IMR-90 (cell line): ENCODE data around the gene CNNM1. TPM values are rescaled to one million over a fixed set of nuclear protein-coding genes. Genes with fewer than 3 reads are reported as not detected.
A peak's percentile ranks its signal among the peaks of the same experiment; 100 is the strongest.

ENCODE experiments used
- ATAC-seq: fragments of 200-7000 bp; cut with Tn5 transposase; 2 replicates; pipeline ENCODE4 v1.9.1; 2020; ENCODE audit warnings: low read depth, mild to moderate bottlenecking, moderate library complexity
- BruUV-seq: library from RNA; stranded (reverse); fragments of 400-500 nt; replicated peaks from 2 replicates; lab custom pipeline; 2021; lab: Mats Ljungman, UMichigan
- CTCF ChIA-PET: fragments of 300-600 bp; formaldehyde crosslinking; extraction: SDS; loops from one replicate; lab custom pipeline; 2021; ENCODE audit warnings: antibody characterized with exemption; lab: Yijun Ruan, JAX
- POLR2A ChIA-PET: fragments of 300-600 bp; sonication (Branson Sonifier 250); formaldehyde crosslinking; loops from one replicate; lab custom pipeline; 2022; ENCODE audit warnings: antibody characterized with exemption; ENCODE audit not compliant: unreplicated experiment; lab: Charles Lee
- DNase-seq: peaks from one replicate; pipeline ENCODE4 v3.0.0; 2013
- H2AFZ ChIP-seq: replicated peaks from 2 replicates; pipeline ENCODE3; 2013; ENCODE audit warnings: low read length, mild to moderate bottlenecking; ENCODE audit not compliant: poor library complexity
- H2AK5ac ChIP-seq: 2 replicates; pipeline ENCODE4 v1.6.1; 2013; ENCODE audit warnings: low read depth, low read length, inconsistent platforms
- H2AK9ac ChIP-seq: replicated peaks from 2 replicates; pipeline ENCODE3; 2013; ENCODE audit warnings: mild to moderate bottlenecking, low read depth, low read length, moderate library complexity; ENCODE audit not compliant: poor library complexity
- H2BK120ac ChIP-seq: 2 replicates; pipeline ENCODE4 v1.6.1; 2013; ENCODE audit warnings: low read depth, low read length, inconsistent platforms
- H2BK15ac ChIP-seq: 3 replicates; pipeline ENCODE4 v1.6.1; 2013; ENCODE audit warnings: low read depth, low read length, inconsistent platforms
- H2BK20ac ChIP-seq: 2 replicates; pipeline ENCODE4 v1.6.1; 2013; ENCODE audit warnings: low read depth, mild to moderate bottlenecking, inconsistent platforms, low read length, moderate library complexity
- H2BK5ac ChIP-seq: 2 replicates; pipeline ENCODE4 v1.6.1; 2013; ENCODE audit warnings: mild to moderate bottlenecking, low read depth, low read length, inconsistent platforms; ENCODE audit not compliant: poor library complexity, severe bottlenecking
- H3K14ac ChIP-seq: replicated peaks from 2 replicates; pipeline ENCODE4 v1.6.1; 2013; ENCODE audit warnings: low read depth, low read length, inconsistent platforms
- H3K18ac ChIP-seq: 2 replicates; pipeline ENCODE4 v1.6.1; 2013; ENCODE audit warnings: low read depth, low read length, control low read depth
- H3K23ac ChIP-seq: 2 replicates; pipeline ENCODE4 v1.6.1; 2013; ENCODE audit warnings: low read depth, low read length, inconsistent platforms
- H3K27ac ChIP-seq: 2 replicates; pipeline ENCODE4 v1.5.1; 2013; ENCODE audit warnings: mild to moderate bottlenecking, control low read depth, low read length; ENCODE audit not compliant: insufficient read depth
- H3K27me3 ChIP-seq: 2 replicates; pipeline ENCODE4 v1.6.1; 2013; ENCODE audit warnings: low read length; ENCODE audit not compliant: control insufficient read depth, insufficient read depth
- H3K36me3 ChIP-seq: 2 replicates; pipeline ENCODE4 v1.6.1; 2013; ENCODE audit warnings: low read length, mixed read lengths; ENCODE audit not compliant: control insufficient read depth, insufficient read depth
- H3K4ac ChIP-seq: 2 replicates; pipeline ENCODE4 v1.6.1; 2013; ENCODE audit warnings: low read depth, low read length, inconsistent platforms
- H3K4me1 ChIP-seq: 2 replicates; pipeline ENCODE4 v1.6.1; 2013; ENCODE audit warnings: low read length, mixed read lengths; ENCODE audit not compliant: control insufficient read depth, insufficient read depth
- H3K4me2 ChIP-seq: 2 replicates; pipeline ENCODE4 v1.6.1; 2013; ENCODE audit warnings: low read depth, mild to moderate bottlenecking, control low read depth, low read length, moderate library complexity
- H3K4me3 ChIP-seq: 2 replicates; pipeline ENCODE4 v1.5.1; 2013; ENCODE audit warnings: low read depth, mild to moderate bottlenecking, control low read depth, low read length, moderate library complexity; ENCODE audit not compliant: insufficient read depth
- H3K56ac ChIP-seq: 2 replicates; pipeline ENCODE4 v1.6.1; 2013; ENCODE audit warnings: low read length, inconsistent platforms; ENCODE audit not compliant: insufficient read depth; ENCODE audit errors: extremely low read depth
- H3K79me1 ChIP-seq, 2 experiments: 2 replicates each; pipeline ENCODE4 v1.6.1; 2013; ENCODE audit warnings: low read length in 2 of 2, inconsistent platforms in 1 of 2, low read depth in 1 of 2
- H3K9ac ChIP-seq: 2 replicates; pipeline ENCODE4 v1.6.1; 2013; ENCODE audit warnings: low read depth, low read length, control low read depth
- H3K9me1 ChIP-seq: 2 replicates; pipeline ENCODE4 v1.6.1; 2013; ENCODE audit warnings: low read length, inconsistent platforms; ENCODE audit not compliant: insufficient read depth
- H3K9me3 ChIP-seq: 2 replicates; pipeline ENCODE4 v1.6.1; 2013; ENCODE audit warnings: low read length; ENCODE audit not compliant: control insufficient read depth, insufficient read depth
- H4K20me1 ChIP-seq: 2 replicates; pipeline ENCODE4 v1.6.1; 2013; ENCODE audit warnings: low read length, inconsistent platforms; ENCODE audit not compliant: insufficient read depth
- H4K5ac ChIP-seq: 2 replicates; pipeline ENCODE4 v1.6.1; 2013; ENCODE audit warnings: mild to moderate bottlenecking, low read depth, low read length, control low read depth
- H4K8ac ChIP-seq, 2 experiments: 2 replicates each; pipeline ENCODE4 v1.6.1; 2013; ENCODE audit warnings: low read depth in 2 of 2, low read length in 2 of 2, control low read depth in 1 of 2, inconsistent platforms in 1 of 2
- H4K91ac ChIP-seq: 2 replicates; pipeline ENCODE4 v1.6.1; 2013; ENCODE audit warnings: low read depth, low read length, inconsistent platforms; ENCODE audit not compliant: insufficient read depth
- CHD1 ChIP-seq: IDR thresholded peaks from 2 replicates; pipeline ENCODE4 v1.6.1; 2012; ENCODE audit warnings: low read depth, low read length, improper control_type of control experiment
- SMC3 ChIP-seq: fragments of 150-350 bp; IDR thresholded peaks from 2 replicates; pipeline ENCODE4 v1.6.1; 2016; ENCODE audit warnings: low read depth, mild to moderate bottlenecking, antibody characterized with exemption, low read length, moderate library complexity
- WGBS, 2 experiments: methylation state at CpG; one replicate each; pipeline versions ENCODE4 v1.1.5 to v1.1.7; 2013; ENCODE audit warnings: missing lambda C conversion rate in 2 of 2; ENCODE audit not compliant: insufficient read length in 1 of 2; ENCODE audit errors: extremely low coverage in 2 of 2; 5-methylcytosine and 5-hydroxymethylcytosine counted together
- dilution Hi-C: fragments of 300-500 bp; cut with HindIII; formaldehyde crosslinking; loops from one replicate; pipeline ENCODE4 v1.14.3; 2018; ENCODE audit warnings: low sequenced_read_pairs; ENCODE audit not compliant: unreplicated experiment
- in situ Hi-C: fragments of 300-500 bp; cut with MboI; formaldehyde crosslinking; loops from 3 replicates; pipeline ENCODE4 v1.14.3; 2019; ENCODE audit warnings: low sequenced_read_pairs, inconsistent platforms, mixed read lengths
- intact Hi-C: fragments of 100-400 bp; cut with micrococcal nuclease; formaldehyde crosslinking; loops from 2 replicates; pipeline ENCODE4 v1.10.0; 2022
- polyA plus RNA-seq, 3 experiments: library from polyadenylated mRNA; depleted of rRNA; stranded (reverse); fragments of >200 nt; gene quantifications; 2 replicates each; pipeline ENCODE4 v1.2.3, GENCODE V29; 2012; ENCODE audit warnings: low replicate concordance in 1 of 3
- total RNA-seq: library from RNA; depleted of rRNA; stranded (reverse); fragments of >200 nt; gene quantifications from 2 replicates; pipeline ENCODE4 v1.2.3, GENCODE V29; 2012

Gene CNNM1
- total and polyA plus RNA-seq, 2 of the 4 experiments (the other 2 are of a cell fraction), result 0.18 to 0.39 TPM

- Histone ChIP-seq H2BK120ac (no peak overlapping the region), H2BK20ac (no peak overlapping the region), H3K56ac (no peak overlapping the region), H3K4me2 (no peak overlapping the region), H3K9ac (no peak overlapping the region), H2BK15ac (no peak overlapping the region), H3K23ac (no peak overlapping the region), H3K9me3 (no peaks in the 10 kb centered on the region), H3K18ac (no peak overlapping the region), H3K14ac (no peak overlapping the region), H4K91ac (no peak overlapping the region), H3K27ac (no peak overlapping the region), H3K27me3 (no peaks in the 10 kb centered on the region), H3K79me1 (peaks cover 14 to 42% of the 10 kb centered on the region in 2 experiments), H3K36me3 (0 out of 2 replicates have a peak, but pooled peaks cover 1% of the 10 kb centered on the region), H3K4ac (no peak overlapping the region), H4K5ac (no peak overlapping the region), H3K9me1 (no peaks in the 10 kb centered on the region; the same call in 1 of the 2 replicates), H2AFZ (no peak overlapping the region), H2AK9ac (no peak overlapping the region), H4K20me1 (no peaks in the 10 kb centered on the region), H2AK5ac (no peak overlapping the region), H2BK5ac (no peak overlapping the region), H4K8ac (no peak overlapping the region), H3K4me1 (peaks cover 2% of the 10 kb centered on the region; the same call in 1 of the 2 replicates), H3K4me3 (no peak overlapping the region)
- no TSS peak for BruUV-seq
- POLR2A ChIA-PET, result no interaction called here
- intact Hi-C loops, result loop anchor here (5.0 kb wide), 1 partner anchor 279 kb away; no protein-coding TSS in a partner anchor
- CTCF ChIA-PET, result no interaction called here
- no CpG with 5 or more reads among the region's 1 CpG for WGBS, 2 experiments
- no peak for DNase-seq
- TF ChIP-seq SMC3 (peak; percentile 14; the same call in 1 of the 2 replicates), CHD1 (no peak)
- ATAC-seq, result no peak
- in situ Hi-C loops, result loop anchor here (5.0 to 10.0 kb wide), 2 partner anchors 179 to 281 kb away; no protein-coding TSS in a partner anchor
- dilution Hi-C loops, result no loop called here
Measured at GRCh38 chr10:99433378-99434020, 104.3 kb downstream of the CNNM1 start.
